AG09319 (cell line): ENCODE measurements around the gene CHD8.

ENCODE experiments used
- DNase-seq: peaks from one replicate; pipeline ENCODE4 v3.0.0-alpha.2; 2010; ENCODE audit warnings: low read depth; ENCODE audit errors: extremely low read depth
- CTCF ChIP-seq: IDR thresholded peaks from 2 replicates; pipeline ENCODE4 v1.5.1; 2011; ENCODE audit warnings: low read depth, mild to moderate bottlenecking, inconsistent platforms, low read length, moderate library complexity

Gene CHD8

GRCh38 chr14:21343035-21343794, 112.7 kb downstream of the CHD8 start:
- TF ChIP-seq CTCF = no peak
- no peak for DNase-seq
